Upper lobe of left lung (tissue), 6 donors: ENCODE results near the gene MAST3. TPM values are rescaled to one million over a fixed set of nuclear protein-coding genes. Genes with fewer than 3 reads are reported as not detected.

Experiments
- ATAC-seq, 2 donors: fragments of 200-7000 bp; cut with Tn5 transposase; one replicate each; pipeline ENCODE4 v1.9.1; 2022; ENCODE audit warnings: mild to moderate bottlenecking in 2 of 2, moderate library complexity in 2 of 2; ENCODE audit not compliant: low FRiP score in 2 of 2
- DNase-seq, 2 donors: peaks; one replicate each; pipeline ENCODE4 v3.0.0-alpha.2; 2019 to 2020
- H3K27ac ChIP-seq, 4 donors: fragments of 200-600 bp; sonication (generic); one replicate each; pipeline ENCODE4 v1.5.1; 2016 to 2019
- H3K27me3 ChIP-seq, 4 donors: fragments of 200-600 bp; sonication (generic); one replicate each; pipeline ENCODE4 v1.5.1; 2017 to 2019
- H3K36me3 ChIP-seq, 4 donors: fragments of 200-600 bp; sonication (generic); one replicate each; pipeline ENCODE4 v1.5.1; 2016 to 2019
- H3K4me1 ChIP-seq, 4 donors: fragments of 200-600 bp; sonication (generic); one replicate each; pipeline ENCODE4 v1.5.1; 2018 to 2019
- H3K4me3 ChIP-seq, 4 donors: fragments of 200-600 bp; sonication (generic); one replicate each; pipeline ENCODE4 v1.5.1; 2017 to 2019; ENCODE audit warnings: mild to moderate bottlenecking in 2 of 4, moderate library complexity in 1 of 4
- H3K9me3 ChIP-seq, 4 donors: fragments of 200-600 bp; sonication (generic); one replicate each; pipeline ENCODE4 v1.5.1; 2018 to 2019
- EP300 ChIP-seq, 4 donors: sonication (generic); formaldehyde crosslinking; IDR thresholded peaks; one replicate each; pipeline ENCODE4 v1.5.1; 2017; ENCODE audit warnings: antibody characterized with exemption in 4 of 4, control low read depth in 2 of 4
- POLR2A ChIP-seq, 4 donors: fragments of 450-650 bp; IDR thresholded peaks; one replicate each; pipeline ENCODE4 v1.5.1; 2016 to 2017; ENCODE audit warnings: antibody characterized with exemption in 4 of 4, mild to moderate bottlenecking in 2 of 4
- POLR2AphosphoS5 ChIP-seq, 2 donors: sonication (generic); formaldehyde crosslinking; IDR thresholded peaks; one replicate each; pipeline ENCODE4 v1.5.1; 2017; ENCODE audit warnings: antibody characterized with exemption in 2 of 2
- WGBS, 2 donors: methylation state at CpG; one replicate each; pipeline ENCODE4 v1.1.5; 2017 to 2018; 5-methylcytosine and 5-hydroxymethylcytosine counted together
- total RNA-seq, 6 donors: library from RNA; depleted of rRNA in 4 of 6; stranded (reverse); fragments of >200 nt in 4 of 6; gene quantifications; one replicate each; pipeline versions ENCODE4 v1.1.0 to v1.2.1, GENCODE V29; 2016 to 2021
- TF ChIP-seq, protein P1 (sequence below), 6 experiments: fragments of 450-650 bp in 4 of 6; fragments of 200-600 bp in 2 of 6; sonication (generic) in 2 of 6; IDR thresholded peaks; one replicate each; pipeline ENCODE4 v1.5.1; 2016 to 2019; ENCODE audit warnings: antibody characterized with exemption in 6 of 6
- donor health status: DM: no; HTN: no; CAD: no; lungs with moderate emphysema.
- donor health status: DM: no; HTN: yes; CAD: no; lungs with severe emphysema.

Gene MAST3
- total RNA-seq, 6 donors from 2014 or later, result 9.3 to 67.1 (median 27.5) TPM

- no peak for ATAC-seq
Measured at GRCh38 chr19:18118420-18119012, 20.9 kb downstream of the MAST3 start.

GRCh38 chr19:18119013-18119716 is 21.6 kb downstream of the MAST3 start:
- TF ChIP-seq EP300 (IDR thresholded peaks at IDR 0.05) (no peak), POLR2A (IDR thresholded peaks at IDR 0.05) (no peak), POLR2AphosphoS5 (IDR thresholded peaks at IDR 0.05) (no peak)
- TF ChIP-seq, protein P1, sequence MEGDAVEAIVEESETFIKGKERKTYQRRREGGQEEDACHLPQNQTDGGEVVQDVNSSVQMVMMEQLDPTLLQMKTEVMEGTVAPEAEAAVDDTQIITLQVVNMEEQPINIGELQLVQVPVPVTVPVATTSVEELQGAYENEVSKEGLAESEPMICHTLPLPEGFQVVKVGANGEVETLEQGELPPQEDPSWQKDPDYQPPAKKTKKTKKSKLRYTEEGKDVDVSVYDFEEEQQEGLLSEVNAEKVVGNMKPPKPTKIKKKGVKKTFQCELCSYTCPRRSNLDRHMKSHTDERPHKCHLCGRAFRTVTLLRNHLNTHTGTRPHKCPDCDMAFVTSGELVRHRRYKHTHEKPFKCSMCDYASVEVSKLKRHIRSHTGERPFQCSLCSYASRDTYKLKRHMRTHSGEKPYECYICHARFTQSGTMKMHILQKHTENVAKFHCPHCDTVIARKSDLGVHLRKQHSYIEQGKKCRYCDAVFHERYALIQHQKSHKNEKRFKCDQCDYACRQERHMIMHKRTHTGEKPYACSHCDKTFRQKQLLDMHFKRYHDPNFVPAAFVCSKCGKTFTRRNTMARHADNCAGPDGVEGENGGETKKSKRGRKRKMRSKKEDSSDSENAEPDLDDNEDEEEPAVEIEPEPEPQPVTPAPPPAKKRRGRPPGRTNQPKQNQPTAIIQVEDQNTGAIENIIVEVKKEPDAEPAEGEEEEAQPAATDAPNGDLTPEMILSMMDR (IDR thresholded peaks at IDR 0.05), result no peak
- ATAC-seq (no peak), DNase-seq (no peak)
- WGBS, 2 donors, result 23 to 30% methylated on average over 10 to 13 of the region's 13 CpGs
- H3K36me3 ChIP-seq, result peaks cover 0 to 22% (median 17%) of the 10 kb centered on the region in 4 donors
- H3K27ac ChIP-seq, result peak overlapping the region; percentile 6 to 82 (median 35)
- H3K27me3 ChIP-seq, result no peaks in the 10 kb centered on the region
- peaks cover 16 to 26% (median 19%) of the 10 kb centered on the region in 4 donors for H3K4me1 ChIP-seq
- peak overlapping the region in 3 of 4 donors; percentile 1 to 88 (median 80) for H3K4me3 ChIP-seq
- H3K9me3 ChIP-seq, result no peaks in the 10 kb centered on the region

More at GRCh38 chr19:18118420-18119012, 20.9 kb downstream of the MAST3 start:
- H3K27ac ChIP-seq, result peak overlapping the region; percentile 52 to 82 (median 64)
- TF ChIP-seq POLR2AphosphoS5 (IDR thresholded peaks at IDR 0.05) (no peak), POLR2A (IDR thresholded peaks at IDR 0.05) (no peak), EP300 (IDR thresholded peaks at IDR 0.05) (no peak)
- TF ChIP-seq, protein P1 (IDR thresholded peaks at IDR 0.05), result no peak
- H3K27me3 ChIP-seq, result no peaks in the 10 kb centered on the region
- peaks cover 16 to 26% (median 19%) of the 10 kb centered on the region in 4 donors for H3K4me1 ChIP-seq
- H3K36me3 ChIP-seq, result peaks cover 0 to 17% (median 11%) of the 10 kb centered on the region in 4 donors
- DNase-seq, result no peak
- no peaks in the 10 kb centered on the region for H3K9me3 ChIP-seq
- WGBS, 2 donors, result 21 to 40% methylated on average over 10 to 14 of the region's 14 CpGs
- H3K4me3 ChIP-seq, result peak overlapping the region in 3 of 4 donors; percentile 80 to 88 (median 81)

GRCh38 chr19:18119717-18120105 is 22.1 kb downstream of the MAST3 start:
- Histone ChIP-seq H3K36me3 (peaks cover 0 to 26% (median 22%) of the 10 kb centered on the region in 4 donors), H3K4me3 (peak overlapping the region in 2 of 4 donors; percentile 80 to 88), H3K9me3 (no peaks in the 10 kb centered on the region), H3K27ac (peak overlapping the region in 2 of 4 donors; percentile 6 to 18), H3K27me3 (no peaks in the 10 kb centered on the region), H3K4me1 (peaks cover 16 to 26% (median 19%) of the 10 kb centered on the region in 4 donors)
- no peak for DNase-seq
- TF ChIP-seq EP300 (IDR thresholded peaks at IDR 0.05) (no peak), POLR2AphosphoS5 (IDR thresholded peaks at IDR 0.05) (no peak), POLR2A (IDR thresholded peaks at IDR 0.05) (no peak)
- TF ChIP-seq, protein P1 (IDR thresholded peaks at IDR 0.05), result no peak
- WGBS, 2 donors, result 80 to 90% methylated on average over 14 of the region's 14 CpGs
- ATAC-seq, result no peak

- Histone ChIP-seq H3K4me1 (peaks cover 16 to 26% (median 19%) of the 10 kb centered on the region in 4 donors), H3K4me3 (no peak overlapping the region), H3K9me3 (no peaks in the 10 kb centered on the region), H3K27ac (no peak overlapping the region), H3K27me3 (no peaks in the 10 kb centered on the region), H3K36me3 (peaks cover 0 to 26% (median 23%) of the 10 kb centered on the region in 4 donors)
- 73 to 77% methylated on average over 1 of the region's 1 CpG for WGBS, 2 donors
- DNase-seq (no peak), ATAC-seq (no peak)
- TF ChIP-seq POLR2A (IDR thresholded peaks at IDR 0.05), result no peak
- TF ChIP-seq EP300 (IDR thresholded peaks at IDR 0.05), result no peak
- TF ChIP-seq, protein P1 (IDR thresholded peaks at IDR 0.05), result no peak
- TF ChIP-seq POLR2AphosphoS5 (IDR thresholded peaks at IDR 0.05), result no peak
Measured at GRCh38 chr19:18120127-18120526, 22.5 kb downstream of the MAST3 start.
